ENCODE results near the gene CRELD2.

CRELD2 gene

DNA sequence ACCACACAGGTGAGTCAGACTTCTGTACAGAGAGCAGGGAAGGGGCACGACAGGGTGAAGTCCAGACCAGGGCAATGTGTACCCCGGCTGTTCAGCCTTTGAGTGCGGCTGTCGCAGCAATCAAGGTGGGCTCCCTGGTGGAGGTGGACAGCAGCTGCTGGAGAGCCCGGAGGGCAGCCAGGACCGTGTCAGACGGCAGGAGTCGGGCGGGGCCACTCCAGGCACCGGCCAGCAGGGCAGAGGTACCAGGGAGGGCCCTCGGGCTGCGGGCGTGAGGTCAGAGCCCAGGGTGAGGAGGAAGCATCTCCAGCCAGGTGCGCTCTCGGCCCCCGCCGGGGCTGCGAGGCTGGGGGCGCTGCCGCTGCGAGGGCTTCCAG, 41.3 kb downstream of the CRELD2 start:
- peak; percentile 60 for DNase-seq

DNA sequence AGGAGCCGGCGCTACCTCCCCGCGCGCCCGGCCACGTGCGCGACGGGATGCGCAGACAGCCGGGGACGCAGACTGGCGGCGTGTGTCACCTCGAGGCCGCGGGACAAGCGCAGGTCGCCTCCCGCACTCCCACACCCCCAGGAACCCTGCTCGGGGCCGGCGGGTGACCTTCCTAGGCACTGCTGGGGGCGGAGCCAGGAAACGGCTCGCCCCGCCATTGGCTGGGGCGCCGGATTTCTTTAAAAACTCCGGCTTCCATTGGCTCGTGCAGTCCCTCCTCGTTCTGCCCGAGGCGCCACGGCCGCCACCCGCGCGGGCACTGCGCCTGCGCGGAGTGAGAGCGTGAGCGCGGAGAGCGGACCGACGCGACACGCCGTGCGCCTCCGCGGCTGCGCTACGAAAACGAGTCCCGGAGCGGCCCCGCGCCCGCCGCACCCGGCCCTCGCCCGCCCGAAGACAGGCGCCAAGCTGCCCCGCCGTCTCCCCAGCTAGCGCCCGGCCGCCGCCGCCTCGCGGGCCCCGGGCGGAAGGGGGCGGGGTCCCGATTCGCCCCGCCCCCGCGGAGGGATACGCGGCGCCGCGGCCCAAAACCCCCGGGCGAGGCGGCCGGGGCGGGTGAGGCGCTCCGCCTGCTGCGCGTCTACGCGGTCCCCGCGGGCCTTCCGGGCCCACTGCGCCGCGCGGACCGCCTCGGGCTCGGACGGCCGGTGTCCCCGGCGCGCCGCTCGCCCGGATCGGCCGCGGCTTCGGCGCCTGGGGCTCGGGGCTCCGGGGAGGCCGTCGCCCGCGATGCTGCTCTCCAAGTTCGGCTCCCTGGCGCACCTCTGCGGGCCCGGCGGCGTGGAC, 41.9 kb downstream of the CRELD2 start, which contains the start of gene PIM3:
TSS of gene PIM3 (plus strand) at position 614 of the 846 bp plus-strand sequence. CDS start at position 790, 176 bp downstream.
- peak; percentile 96 for DNase-seq

DNA sequence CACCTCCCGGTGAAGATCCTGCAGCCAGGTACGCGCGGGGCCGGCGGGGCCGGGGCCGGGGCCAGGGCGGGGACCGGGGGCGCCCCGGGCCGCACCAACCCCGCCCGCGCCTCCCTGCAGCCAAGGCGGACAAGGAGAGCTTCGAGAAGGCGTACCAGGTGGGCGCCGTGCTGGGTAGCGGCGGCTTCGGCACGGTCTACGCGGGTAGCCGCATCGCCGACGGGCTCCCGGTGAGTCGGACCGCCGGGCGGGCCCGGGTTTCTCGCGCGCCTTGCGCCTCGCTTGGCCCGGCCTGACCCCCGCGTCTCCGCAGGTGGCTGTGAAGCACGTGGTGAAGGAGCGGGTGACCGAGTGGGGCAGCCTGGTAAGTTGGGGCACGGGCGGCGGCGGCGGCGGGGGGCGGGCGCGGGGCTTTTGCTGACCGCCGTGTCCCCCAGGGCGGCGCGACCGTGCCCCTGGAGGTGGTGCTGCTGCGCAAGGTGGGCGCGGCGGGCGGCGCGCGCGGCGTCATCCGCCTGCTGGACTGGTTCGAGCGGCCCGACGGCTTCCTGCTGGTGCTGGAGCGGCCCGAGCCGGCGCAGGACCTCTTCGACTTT, 42.7 kb downstream of the CRELD2 start:
- peak; percentile 52 for DNase-seq

DNA sequence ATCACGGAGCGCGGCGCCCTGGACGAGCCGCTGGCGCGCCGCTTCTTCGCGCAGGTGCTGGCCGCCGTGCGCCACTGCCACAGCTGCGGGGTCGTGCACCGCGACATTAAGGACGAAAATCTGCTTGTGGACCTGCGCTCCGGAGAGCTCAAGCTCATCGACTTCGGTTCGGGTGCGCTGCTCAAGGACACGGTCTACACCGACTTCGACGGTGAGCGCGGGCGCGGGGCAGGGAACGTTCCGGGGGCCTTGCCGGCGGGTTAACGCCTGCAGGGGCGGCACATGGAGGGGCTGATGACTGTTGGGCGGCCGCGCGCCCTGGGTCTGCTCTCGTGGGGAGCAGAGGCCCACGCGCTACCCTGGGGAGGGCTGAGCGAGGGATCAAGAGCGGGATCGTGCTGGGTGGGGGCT, 43.2 kb downstream of the CRELD2 start:
- no peak for DNase-seq

DNA sequence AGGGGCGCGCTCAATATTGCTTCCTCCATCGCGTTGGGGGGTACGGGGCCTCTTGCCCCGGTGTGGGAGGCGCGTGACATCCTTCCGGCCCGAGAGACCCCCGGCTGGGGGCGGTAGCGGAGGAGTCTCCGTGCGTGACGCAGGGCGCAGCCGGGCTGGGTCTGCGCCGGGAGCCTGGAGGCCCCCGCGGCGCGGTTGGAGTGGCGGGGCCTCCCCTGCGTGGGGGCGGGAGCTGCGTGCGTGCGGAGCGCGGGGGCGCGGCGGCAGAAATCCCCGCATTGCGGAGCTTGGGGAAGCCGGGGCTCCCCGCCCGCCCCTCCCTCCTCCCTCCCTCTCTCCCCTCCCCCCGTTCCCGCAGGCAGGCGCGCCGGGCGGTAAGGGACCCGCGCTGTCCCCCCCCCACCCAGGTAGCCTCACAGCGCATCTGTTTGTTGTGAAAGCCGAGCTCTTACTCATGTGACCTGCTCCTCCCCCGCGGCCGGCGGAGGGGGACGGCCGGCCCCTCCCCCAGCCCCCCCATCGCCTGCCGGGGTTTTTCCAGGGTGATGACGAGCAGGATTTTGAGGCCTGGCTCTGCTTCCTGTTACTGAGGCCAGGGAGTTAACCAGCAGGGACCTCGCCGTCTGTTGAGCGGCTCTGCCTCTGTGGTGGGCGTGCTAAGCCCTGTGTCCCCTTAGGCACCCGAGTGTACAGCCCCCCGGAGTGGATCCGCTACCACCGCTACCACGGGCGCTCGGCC, 43.7 kb downstream of the CRELD2 start:
- DNase-seq: peak; percentile 91

DNA sequence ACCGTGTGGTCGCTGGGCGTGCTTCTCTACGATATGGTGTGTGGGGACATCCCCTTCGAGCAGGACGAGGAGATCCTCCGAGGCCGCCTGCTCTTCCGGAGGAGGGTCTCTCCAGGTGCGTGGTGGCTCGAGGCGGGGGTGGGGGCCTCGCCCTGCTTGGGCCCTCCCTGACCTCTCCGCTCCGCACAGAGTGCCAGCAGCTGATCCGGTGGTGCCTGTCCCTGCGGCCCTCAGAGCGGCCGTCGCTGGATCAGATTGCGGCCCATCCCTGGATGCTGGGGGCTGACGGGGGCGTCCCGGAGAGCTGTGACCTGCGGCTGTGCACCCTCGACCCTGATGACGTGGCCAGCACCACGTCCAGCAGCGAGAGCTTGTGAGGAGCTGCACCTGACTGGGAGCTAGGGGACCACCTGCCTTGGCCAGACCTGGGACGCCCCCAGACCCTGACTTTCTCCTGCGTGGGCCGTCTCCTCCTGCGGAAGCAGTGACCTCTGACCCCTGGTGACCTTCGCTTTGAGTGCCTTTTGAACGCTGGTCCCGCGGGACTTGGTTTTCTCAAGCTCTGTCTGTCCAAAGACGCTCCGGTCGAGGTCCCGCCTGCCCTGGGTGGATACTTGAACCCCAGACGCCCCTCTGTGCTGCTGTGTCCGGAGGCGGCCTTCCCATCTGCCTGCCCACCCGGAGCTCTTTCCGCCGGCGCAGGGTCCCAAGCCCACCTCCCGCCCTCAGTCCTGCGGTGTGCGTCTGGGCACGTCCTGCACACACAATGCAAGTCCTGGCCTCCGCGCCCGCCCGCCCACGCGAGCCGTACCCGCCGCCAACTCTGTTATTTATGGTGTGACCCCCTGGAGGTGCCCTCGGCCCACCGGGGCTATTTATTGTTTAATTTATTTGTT, 44.6 kb downstream of the CRELD2 start:
- DNase-seq: peak; percentile 22

DNA sequence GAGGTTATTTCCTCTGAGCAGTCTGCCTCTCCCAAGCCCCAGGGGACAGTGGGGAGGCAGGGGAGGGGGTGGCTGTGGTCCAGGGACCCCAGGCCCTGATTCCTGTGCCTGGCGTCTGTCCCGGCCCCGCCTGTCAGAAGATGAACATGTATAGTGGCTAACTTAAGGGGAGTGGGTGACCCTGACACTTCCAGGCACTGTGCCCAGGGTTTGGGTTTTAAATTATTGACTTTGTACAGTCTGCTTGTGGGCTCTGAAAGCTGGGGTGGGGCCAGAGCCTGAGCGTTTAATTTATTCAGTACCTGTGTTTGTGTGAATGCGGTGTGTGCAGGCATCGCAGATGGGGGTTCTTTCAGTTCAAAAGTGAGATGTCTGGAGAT, 45.2 kb downstream of the CRELD2 start:
- no peak for DNase-seq

DNA sequence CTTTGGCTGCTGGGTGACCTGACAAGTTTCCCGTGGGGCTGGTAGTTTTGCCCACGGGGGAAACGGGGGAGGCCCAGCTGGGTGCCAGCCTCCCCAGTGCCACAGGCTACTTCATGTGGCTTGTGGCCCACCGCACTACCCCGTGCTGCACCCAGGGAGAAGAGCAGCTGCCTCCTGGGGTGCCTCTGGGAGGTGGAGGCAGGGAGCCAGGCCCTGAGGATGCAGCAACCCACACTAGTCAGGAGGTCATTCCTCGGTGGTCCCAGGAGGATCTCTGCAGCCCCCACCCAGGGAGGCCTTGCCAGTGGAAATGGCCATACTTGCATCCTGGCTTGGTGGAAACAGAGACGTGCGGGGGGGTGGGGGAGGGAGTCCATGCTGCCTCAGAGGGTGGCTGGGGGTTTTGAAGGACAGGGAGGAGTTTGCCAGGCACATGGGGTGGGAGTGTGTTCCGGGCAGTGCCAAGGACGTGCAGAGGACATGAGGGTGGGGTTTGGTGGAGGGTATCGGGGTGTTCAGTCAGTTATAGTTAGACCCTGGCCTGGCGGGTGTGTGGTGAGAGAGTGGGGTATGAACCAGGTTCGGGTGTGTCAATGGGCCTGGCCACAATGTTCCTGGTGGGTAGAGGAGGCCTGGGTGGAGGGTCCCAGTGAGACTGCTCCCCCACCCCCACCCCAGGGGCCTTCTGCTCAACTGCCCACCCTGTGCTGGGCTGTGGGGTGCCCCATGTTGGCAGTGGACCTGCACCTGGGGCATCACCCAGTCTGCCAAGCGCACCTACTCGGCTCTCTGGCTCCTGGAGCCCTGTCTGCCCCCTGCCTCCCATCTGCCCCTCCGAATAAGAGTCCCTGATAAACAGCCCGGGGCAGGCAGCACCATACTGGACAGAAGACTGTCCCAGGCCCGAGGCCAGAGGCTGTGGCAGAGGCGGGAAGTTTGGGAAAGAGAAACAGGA, 46.0 kb downstream of the CRELD2 start:
- peak; percentile 20 for DNase-seq

DNA sequence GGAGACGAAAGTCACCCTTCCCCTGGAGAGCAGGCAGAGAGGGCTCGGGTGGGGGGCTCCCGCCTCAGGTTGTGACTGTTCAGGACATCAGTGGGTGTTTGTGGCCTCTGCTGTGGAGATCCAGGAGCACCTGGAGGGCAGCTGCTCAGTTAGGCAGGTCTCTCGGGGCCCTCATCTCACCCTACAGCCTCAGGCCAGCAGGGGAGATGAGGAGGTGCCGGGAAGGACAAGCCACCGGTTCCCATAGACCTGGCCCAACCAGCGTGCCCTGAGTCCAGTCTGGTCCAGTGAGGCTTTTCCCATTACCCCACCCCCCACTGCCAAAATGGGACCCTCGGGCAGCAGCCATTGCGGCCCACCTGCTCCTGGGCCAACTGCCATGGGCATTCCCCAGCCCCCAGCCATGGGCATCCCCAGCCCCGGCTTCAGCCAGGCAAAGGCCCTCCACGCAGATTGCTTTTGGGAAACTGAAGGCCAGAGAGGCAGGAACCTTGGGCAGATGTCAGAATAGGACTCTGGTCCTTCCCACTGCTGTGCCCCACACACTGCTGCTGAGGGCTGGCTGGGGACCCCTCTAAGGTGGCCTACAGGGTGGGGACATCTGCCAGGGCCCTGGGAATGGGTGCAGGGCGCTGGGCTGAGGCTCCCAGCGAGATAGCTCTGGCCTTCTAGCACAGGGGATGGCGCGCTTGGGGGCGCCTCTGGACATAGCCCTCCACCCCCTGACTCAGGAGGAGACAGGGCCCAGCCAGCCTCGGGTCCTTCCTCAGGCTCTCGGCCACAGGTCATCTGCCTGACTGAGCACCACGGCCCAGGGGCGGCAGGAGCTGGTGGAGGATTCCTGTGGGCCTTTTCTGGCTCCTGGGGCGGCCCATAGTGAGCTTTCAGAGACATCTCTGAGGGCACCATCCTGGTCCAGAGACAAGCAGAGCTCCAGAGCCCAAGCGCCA, 46.9 kb downstream of the CRELD2 start:
- peak; percentile 29 for DNase-seq

DNA sequence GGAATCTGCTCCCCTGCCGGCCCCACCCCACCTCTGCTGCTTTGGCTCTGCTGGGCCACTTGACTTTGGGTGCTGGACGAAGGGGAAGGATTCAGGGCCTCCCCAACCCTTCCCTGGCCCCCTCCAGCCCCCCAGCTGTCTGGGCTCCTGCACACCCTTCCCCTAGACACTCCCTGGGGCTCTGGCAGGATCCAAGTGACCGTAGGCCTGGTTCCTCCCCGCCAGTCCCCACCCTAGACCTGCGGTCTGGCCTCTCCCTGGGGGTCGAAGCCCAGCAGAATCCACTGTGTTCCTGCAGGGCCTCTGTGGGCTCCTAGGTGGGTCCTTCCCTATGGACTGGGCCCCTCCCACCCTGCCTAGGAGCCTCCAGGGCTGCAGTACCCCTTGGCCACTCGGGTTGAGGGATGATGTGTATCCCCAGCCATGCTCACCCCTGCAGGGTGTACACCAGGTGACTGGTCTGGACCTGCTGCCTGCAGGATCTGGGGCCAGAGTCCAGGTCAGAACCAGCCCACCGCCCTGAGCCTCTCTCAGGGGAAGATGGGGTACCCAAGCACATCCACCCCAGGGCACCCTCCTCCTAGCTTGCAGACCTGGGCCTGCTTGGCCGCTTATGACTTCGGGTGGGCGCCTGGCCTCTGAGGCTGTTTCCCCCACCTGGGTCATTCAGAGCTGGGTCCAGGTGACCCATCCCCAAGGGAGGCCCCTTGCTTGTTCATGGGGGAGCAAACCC, 47.8 kb downstream of the CRELD2 start:
- DNase-seq: peak; percentile 27

DNA sequence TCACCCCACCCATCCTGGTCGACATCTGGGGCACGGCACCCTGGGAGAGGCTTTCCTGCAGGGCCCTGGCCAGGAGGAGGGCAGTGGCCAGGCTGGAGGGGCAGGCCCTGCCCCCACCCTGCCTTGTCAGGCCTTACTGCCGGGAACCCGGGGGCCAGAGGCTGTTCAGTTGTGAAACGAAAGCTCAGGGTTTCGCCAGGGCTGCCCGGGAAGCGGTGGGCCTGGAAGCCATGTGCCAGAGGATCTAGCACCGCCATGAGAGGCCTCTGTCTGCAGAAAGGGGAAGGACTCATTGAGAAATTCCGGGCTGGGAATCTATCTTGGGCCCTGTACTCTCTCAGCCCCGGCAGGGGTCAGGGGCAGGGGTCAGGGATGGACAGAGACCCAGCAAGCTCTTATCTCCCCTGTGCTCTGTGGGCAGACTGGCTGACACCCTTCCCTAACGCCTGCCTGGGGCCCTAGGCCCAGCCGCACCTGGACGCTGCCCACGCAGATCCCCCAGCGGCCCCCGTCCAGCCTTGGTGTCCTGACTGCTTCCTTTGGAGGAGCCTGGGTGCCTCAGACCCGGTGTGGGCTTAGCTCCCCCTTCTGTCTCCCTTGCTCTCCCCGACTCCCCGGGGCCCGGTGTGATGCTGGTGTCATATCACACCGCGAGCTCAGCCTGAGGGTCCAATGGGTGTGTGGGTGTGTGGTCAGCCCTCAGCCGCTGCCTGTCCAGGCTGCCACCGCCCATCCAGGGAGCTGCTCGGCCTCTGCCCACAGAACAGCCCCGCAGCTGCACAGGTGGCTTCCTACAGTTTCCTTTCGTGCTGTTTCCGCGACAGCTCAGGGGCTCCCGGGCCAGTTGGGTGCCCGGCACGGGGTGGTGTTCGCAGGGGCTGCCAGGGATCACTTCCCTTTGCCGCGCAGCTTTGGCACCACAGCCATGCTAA, 48.6 kb downstream of the CRELD2 start:
- DNase-seq: peak; percentile 37

DNA sequence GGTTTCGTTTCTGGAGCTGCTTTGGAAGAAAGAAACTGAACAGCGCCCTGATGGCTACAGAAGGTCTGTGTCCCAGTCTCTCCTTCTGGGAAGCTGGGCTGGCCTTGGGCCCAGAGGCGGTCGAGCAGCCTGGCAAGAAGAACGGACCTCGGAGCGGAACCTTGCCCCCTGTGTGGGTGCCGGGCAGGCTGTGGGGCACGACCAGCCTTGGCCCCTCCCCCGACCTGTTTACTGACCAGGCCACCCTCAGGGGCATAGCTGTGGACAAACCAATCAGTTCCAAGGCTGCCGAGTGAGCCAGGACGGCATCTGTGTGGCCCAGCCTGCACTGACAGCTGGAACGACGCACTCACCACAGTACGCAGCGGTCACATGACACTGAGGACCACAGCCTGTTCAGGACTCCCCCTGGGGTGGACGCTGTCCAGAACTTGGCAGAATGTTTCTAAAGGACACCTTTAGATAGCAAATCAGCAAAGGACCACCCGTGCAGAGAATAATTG, 49.3 kb downstream of the CRELD2 start:
- DNase-seq: peak; percentile 8

DNA sequence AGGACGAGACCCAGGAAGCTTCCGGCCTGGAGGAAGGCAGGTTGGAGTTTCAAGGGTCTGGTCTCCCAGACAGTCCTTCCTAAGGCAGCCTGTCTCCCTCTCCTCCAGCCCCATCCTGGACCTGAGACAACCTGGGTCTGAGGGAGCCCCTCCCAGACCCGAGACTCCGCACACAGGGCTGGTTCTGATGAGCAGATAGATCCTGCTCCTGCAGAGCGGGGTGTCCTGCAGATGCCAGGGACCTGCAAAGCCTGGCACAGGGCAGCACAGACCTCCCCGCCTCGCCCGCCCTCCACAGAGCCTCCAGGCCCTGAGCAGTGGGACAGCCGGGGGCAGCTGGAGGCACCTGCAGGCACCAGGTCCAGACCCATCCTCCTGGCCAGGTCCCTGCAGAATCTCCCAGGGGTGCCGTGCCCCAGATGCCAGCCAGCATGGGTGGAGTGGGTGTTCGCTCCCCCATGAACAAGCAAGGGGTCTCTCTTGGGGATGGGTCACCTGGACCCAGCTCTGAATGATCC, 49.9 kb downstream of the CRELD2 start:
- DNase-seq: peak; percentile 23

DNA sequence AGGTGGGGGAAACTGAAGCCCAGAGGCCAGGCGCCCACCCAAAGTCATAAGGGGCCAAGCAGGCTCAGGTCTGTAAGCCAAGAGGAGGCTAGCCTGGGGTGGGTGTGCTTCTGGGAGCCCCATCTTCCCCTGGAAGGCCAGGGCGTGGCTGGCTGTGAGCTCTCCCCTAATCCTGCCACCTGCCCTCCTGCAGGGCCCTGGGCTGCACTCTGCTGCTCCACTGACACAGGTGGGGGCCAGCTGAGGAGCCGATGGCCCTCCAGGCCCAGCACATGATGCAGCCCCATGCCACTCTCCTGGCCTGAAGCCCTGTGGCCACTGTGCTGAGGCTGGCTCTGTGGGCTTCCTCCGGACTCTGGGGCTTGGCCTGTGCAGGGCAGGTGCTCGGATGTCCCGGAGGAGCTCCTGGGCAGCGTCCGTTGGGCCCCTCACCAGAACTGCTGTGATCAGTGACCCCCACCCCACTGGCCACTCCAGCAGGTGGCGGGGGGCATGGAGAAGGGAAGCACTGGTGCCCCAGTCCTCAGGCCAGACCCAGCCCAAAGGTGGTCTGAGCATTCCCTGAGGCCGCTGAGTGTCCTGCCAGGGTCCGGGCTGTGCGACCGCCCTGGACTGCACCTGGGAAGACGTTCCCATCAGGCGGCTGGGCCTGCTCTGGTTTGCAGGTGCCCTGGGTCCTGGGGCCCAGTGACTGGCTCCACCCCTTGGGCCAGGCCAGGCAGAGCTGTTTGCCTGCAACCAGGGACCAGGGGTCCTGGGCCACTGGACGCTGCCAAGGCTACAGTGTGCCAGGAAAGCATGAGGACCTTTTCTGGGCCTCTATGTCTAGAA, 50.6 kb downstream of the CRELD2 start:
- peak; percentile 17 for DNase-seq

DNA sequence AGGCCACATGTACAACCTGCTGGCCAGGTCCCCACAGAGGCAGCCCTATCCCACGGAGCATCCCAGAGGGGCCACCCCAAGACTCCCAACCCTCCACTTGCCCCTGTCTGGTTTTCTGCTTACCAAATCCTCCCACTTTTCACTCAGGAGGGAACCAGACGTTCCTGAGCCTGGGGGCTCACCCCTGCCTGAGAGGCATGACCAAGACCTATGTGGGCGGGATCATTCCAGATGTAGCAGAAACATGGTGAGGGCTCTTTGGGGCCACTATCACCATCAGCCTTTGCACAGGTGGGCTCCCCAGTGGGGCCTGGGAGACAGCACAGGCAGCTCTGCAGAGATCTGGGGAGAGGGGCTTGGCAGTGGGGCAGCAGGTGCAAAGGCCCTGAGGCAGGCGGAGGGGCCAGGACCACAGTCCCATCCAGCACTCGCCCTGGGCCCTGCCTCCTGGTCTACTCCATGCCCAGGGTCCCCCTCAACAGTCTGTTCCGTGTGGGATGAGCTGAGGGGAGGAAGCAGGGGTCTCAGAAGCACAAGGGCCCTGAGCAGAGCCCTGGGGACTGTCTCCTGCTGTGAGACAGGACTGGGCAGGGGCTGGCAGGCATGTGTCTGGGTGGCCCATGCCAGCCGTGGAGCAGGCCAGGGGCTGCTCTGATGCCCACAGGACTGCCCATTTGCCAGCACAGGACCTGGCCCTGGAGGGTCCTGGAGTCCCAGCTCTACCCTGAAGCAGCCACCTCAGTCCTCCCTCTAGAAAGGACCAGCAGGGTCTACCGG, 51.5 kb downstream of the CRELD2 start:
- peak; percentile 24 for DNase-seq
